IMR-90 (cell line): Measurements from ENCODE around the gene MEDAG. TPM values are rescaled to one million over a fixed set of nuclear protein-coding genes. Genes with fewer than 3 reads are reported as not detected.

Source experiments
- ATAC-seq: fragments of 200-7000 bp; cut with Tn5 transposase; 2 replicates; pipeline ENCODE4 v1.9.1; 2020; ENCODE audit warnings: low read depth, mild to moderate bottlenecking, moderate library complexity
- BruUV-seq: library from RNA; stranded (reverse); fragments of 400-500 nt; replicated peaks from 2 replicates; lab custom pipeline; 2021; lab: Mats Ljungman, UMichigan
- CTCF ChIA-PET: fragments of 300-600 bp; formaldehyde crosslinking; extraction: SDS; loops from one replicate; lab custom pipeline; 2021; ENCODE audit warnings: antibody characterized with exemption; lab: Yijun Ruan, JAX
- POLR2A ChIA-PET: fragments of 300-600 bp; sonication (Branson Sonifier 250); formaldehyde crosslinking; loops from one replicate; lab custom pipeline; 2022; ENCODE audit warnings: antibody characterized with exemption; ENCODE audit not compliant: unreplicated experiment; lab: Charles Lee
- DNase-seq: peaks from one replicate; pipeline ENCODE4 v3.0.0; 2013
- H2AFZ ChIP-seq: replicated peaks from 2 replicates; pipeline ENCODE3; 2013; ENCODE audit warnings: low read length, mild to moderate bottlenecking; ENCODE audit not compliant: poor library complexity
- H2AK5ac ChIP-seq: 2 replicates; pipeline ENCODE4 v1.6.1; 2013; ENCODE audit warnings: low read depth, low read length, inconsistent platforms
- H2AK9ac ChIP-seq: replicated peaks from 2 replicates; pipeline ENCODE3; 2013; ENCODE audit warnings: mild to moderate bottlenecking, low read depth, low read length, moderate library complexity; ENCODE audit not compliant: poor library complexity
- H2BK120ac ChIP-seq: 2 replicates; pipeline ENCODE4 v1.6.1; 2013; ENCODE audit warnings: low read depth, low read length, inconsistent platforms
- H2BK15ac ChIP-seq: 3 replicates; pipeline ENCODE4 v1.6.1; 2013; ENCODE audit warnings: low read depth, low read length, inconsistent platforms
- H2BK20ac ChIP-seq: 2 replicates; pipeline ENCODE4 v1.6.1; 2013; ENCODE audit warnings: low read depth, mild to moderate bottlenecking, inconsistent platforms, low read length, moderate library complexity
- H2BK5ac ChIP-seq: 2 replicates; pipeline ENCODE4 v1.6.1; 2013; ENCODE audit warnings: mild to moderate bottlenecking, low read depth, low read length, inconsistent platforms; ENCODE audit not compliant: poor library complexity, severe bottlenecking
- H3K14ac ChIP-seq: replicated peaks from 2 replicates; pipeline ENCODE4 v1.6.1; 2013; ENCODE audit warnings: low read depth, low read length, inconsistent platforms
- H3K18ac ChIP-seq: 2 replicates; pipeline ENCODE4 v1.6.1; 2013; ENCODE audit warnings: low read depth, low read length, control low read depth
- H3K23ac ChIP-seq: 2 replicates; pipeline ENCODE4 v1.6.1; 2013; ENCODE audit warnings: low read depth, low read length, inconsistent platforms
- H3K27ac ChIP-seq: 2 replicates; pipeline ENCODE4 v1.5.1; 2013; ENCODE audit warnings: mild to moderate bottlenecking, control low read depth, low read length; ENCODE audit not compliant: insufficient read depth
- H3K27me3 ChIP-seq: 2 replicates; pipeline ENCODE4 v1.6.1; 2013; ENCODE audit warnings: low read length; ENCODE audit not compliant: control insufficient read depth, insufficient read depth
- H3K36me3 ChIP-seq: 2 replicates; pipeline ENCODE4 v1.6.1; 2013; ENCODE audit warnings: low read length, mixed read lengths; ENCODE audit not compliant: control insufficient read depth, insufficient read depth
- H3K4ac ChIP-seq: 2 replicates; pipeline ENCODE4 v1.6.1; 2013; ENCODE audit warnings: low read depth, low read length, inconsistent platforms
- H3K4me1 ChIP-seq: 2 replicates; pipeline ENCODE4 v1.6.1; 2013; ENCODE audit warnings: low read length, mixed read lengths; ENCODE audit not compliant: control insufficient read depth, insufficient read depth
- H3K4me2 ChIP-seq: 2 replicates; pipeline ENCODE4 v1.6.1; 2013; ENCODE audit warnings: low read depth, mild to moderate bottlenecking, control low read depth, low read length, moderate library complexity
- H3K4me3 ChIP-seq: 2 replicates; pipeline ENCODE4 v1.5.1; 2013; ENCODE audit warnings: low read depth, mild to moderate bottlenecking, control low read depth, low read length, moderate library complexity; ENCODE audit not compliant: insufficient read depth
- H3K56ac ChIP-seq: 2 replicates; pipeline ENCODE4 v1.6.1; 2013; ENCODE audit warnings: low read length, inconsistent platforms; ENCODE audit not compliant: insufficient read depth; ENCODE audit errors: extremely low read depth
- H3K79me1 ChIP-seq, 2 experiments: 2 replicates each; pipeline ENCODE4 v1.6.1; 2013; ENCODE audit warnings: low read length in 2 of 2, inconsistent platforms in 1 of 2, low read depth in 1 of 2
- H3K9ac ChIP-seq: 2 replicates; pipeline ENCODE4 v1.6.1; 2013; ENCODE audit warnings: low read depth, low read length, control low read depth
- H3K9me1 ChIP-seq: 2 replicates; pipeline ENCODE4 v1.6.1; 2013; ENCODE audit warnings: low read length, inconsistent platforms; ENCODE audit not compliant: insufficient read depth
- H3K9me3 ChIP-seq: 2 replicates; pipeline ENCODE4 v1.6.1; 2013; ENCODE audit warnings: low read length; ENCODE audit not compliant: control insufficient read depth, insufficient read depth
- H4K20me1 ChIP-seq: 2 replicates; pipeline ENCODE4 v1.6.1; 2013; ENCODE audit warnings: low read length, inconsistent platforms; ENCODE audit not compliant: insufficient read depth
- H4K5ac ChIP-seq: 2 replicates; pipeline ENCODE4 v1.6.1; 2013; ENCODE audit warnings: mild to moderate bottlenecking, low read depth, low read length, control low read depth
- H4K8ac ChIP-seq, 2 experiments: 2 replicates each; pipeline ENCODE4 v1.6.1; 2013; ENCODE audit warnings: low read depth in 2 of 2, low read length in 2 of 2, control low read depth in 1 of 2, inconsistent platforms in 1 of 2
- H4K91ac ChIP-seq: 2 replicates; pipeline ENCODE4 v1.6.1; 2013; ENCODE audit warnings: low read depth, low read length, inconsistent platforms; ENCODE audit not compliant: insufficient read depth
- CEBPB ChIP-seq: IDR thresholded peaks from 2 replicates; pipeline ENCODE4 v1.6.1; 2012; ENCODE audit warnings: low read depth, low read length, improper control_type of control experiment
- CHD1 ChIP-seq: IDR thresholded peaks from 2 replicates; pipeline ENCODE4 v1.6.1; 2012; ENCODE audit warnings: low read depth, low read length, improper control_type of control experiment
- FOS ChIP-seq: fragments of 150-350 bp; IDR thresholded peaks from 2 replicates; pipeline ENCODE4 v1.6.1; 2016; ENCODE audit warnings: low read depth, low read length
- MXI1 ChIP-seq: IDR thresholded peaks from 2 replicates; pipeline ENCODE4 v1.6.1; 2012; ENCODE audit warnings: low read depth, mild to moderate bottlenecking, low read length, moderate library complexity, borderline replicate concordance
- POLR2A ChIP-seq: IDR thresholded peaks from 2 replicates; pipeline ENCODE4 v1.6.1; 2012; ENCODE audit warnings: mild to moderate bottlenecking, low read depth, low read length
- RAD21 ChIP-seq: IDR thresholded peaks from 2 replicates; pipeline ENCODE4 v1.6.1; 2012; ENCODE audit warnings: low read length, improper control_type of control experiment
- RCOR1 ChIP-seq: IDR thresholded peaks from 2 replicates; pipeline ENCODE4 v1.6.1; 2012; ENCODE audit warnings: mild to moderate bottlenecking, low read length, improper control_type of control experiment; ENCODE audit not compliant: insufficient replicate concordance
- RFX5 ChIP-seq: IDR thresholded peaks from 2 replicates; pipeline ENCODE4 v1.8.0; 2012; ENCODE audit warnings: low read depth, mild to moderate bottlenecking, low read length, moderate library complexity
- SMC3 ChIP-seq: fragments of 150-350 bp; IDR thresholded peaks from 2 replicates; pipeline ENCODE4 v1.6.1; 2016; ENCODE audit warnings: low read depth, mild to moderate bottlenecking, antibody characterized with exemption, low read length, moderate library complexity
- WGBS, 2 experiments: methylation state at CpG; one replicate each; pipeline versions ENCODE4 v1.1.5 to v1.1.7; 2013; ENCODE audit warnings: missing lambda C conversion rate in 2 of 2; ENCODE audit not compliant: insufficient read length in 1 of 2; ENCODE audit errors: extremely low coverage in 2 of 2; 5-methylcytosine and 5-hydroxymethylcytosine counted together
- dilution Hi-C: fragments of 300-500 bp; cut with HindIII; formaldehyde crosslinking; loops from one replicate; pipeline ENCODE4 v1.14.3; 2018; ENCODE audit warnings: low sequenced_read_pairs; ENCODE audit not compliant: unreplicated experiment
- in situ Hi-C: fragments of 300-500 bp; cut with MboI; formaldehyde crosslinking; loops from 3 replicates; pipeline ENCODE4 v1.14.3; 2019; ENCODE audit warnings: low sequenced_read_pairs, inconsistent platforms, mixed read lengths
- intact Hi-C: fragments of 100-400 bp; cut with micrococcal nuclease; formaldehyde crosslinking; loops from 2 replicates; pipeline ENCODE4 v1.10.0; 2022
- polyA plus RNA-seq, 3 experiments: library from polyadenylated mRNA; depleted of rRNA; stranded (reverse); fragments of >200 nt; gene quantifications; 2 replicates each; pipeline ENCODE4 v1.2.3, GENCODE V29; 2012; ENCODE audit warnings: low replicate concordance in 1 of 3
- total RNA-seq: library from RNA; depleted of rRNA; stranded (reverse); fragments of >200 nt; gene quantifications from 2 replicates; pipeline ENCODE4 v1.2.3, GENCODE V29; 2012
- TF ChIP-seq, protein P1 (sequence below): conservative IDR thresholded peaks from 2 replicates; pipeline ENCODE4 v1.5.1; 2012; ENCODE audit warnings: mild to moderate bottlenecking, low read depth, low read length, improper control_type of control experiment
- TF ChIP-seq, protein P2 (sequence below): fragments of 150-350 bp; IDR thresholded peaks from 2 replicates; pipeline ENCODE4 v1.6.1; 2016; ENCODE audit warnings: low read depth, mild to moderate bottlenecking, low read length, moderate library complexity, borderline replicate concordance

MEDAG gene
- total and polyA plus RNA-seq, 2 of the 4 experiments (the other 2 are of a cell fraction) = 0.32 to 0.36 TPM

DNA sequence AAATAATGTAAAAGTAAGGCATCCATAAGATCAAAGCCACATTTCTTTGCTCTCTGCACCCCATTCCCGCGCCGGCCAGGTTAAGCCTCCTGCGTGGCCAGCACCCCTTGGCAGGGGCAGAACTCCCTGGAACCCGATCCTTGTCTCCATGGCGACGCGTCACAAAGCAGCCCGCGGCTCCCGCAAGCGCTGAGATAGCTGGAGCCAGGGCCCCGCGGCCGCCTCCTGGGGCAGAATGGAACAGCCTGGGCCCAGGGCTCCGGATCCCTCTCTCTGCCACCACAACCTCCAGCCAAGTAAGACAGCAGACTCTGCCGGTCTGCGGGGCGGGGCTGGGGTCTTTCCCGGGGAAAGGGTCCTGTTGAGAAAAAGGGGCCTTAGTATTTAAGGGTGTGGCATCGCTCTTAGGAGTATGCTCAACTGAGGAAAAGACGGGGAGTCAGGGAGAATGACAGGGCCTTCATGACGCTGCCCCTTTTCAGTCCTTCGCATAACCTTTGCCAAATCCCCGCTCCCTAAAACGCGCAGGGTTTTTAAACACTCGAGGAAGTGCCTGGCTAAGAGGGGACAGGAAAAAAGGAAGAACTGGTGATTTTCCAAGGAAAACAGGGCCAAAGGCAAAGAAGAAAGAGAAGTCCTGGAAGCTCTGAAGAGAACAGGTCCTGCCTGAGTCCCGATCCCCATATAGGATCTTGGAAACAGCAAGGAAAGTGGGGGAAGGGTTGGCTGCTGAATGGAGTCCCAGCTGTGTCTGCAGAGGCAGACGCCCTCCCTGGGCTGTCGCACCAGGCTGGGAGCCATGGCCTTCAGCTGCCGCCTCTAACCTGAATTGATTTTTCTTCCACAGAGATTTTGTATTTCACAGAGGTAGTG is 26.6 kb downstream of the MEDAG start, which contains the start of gene TEX26:
Gene TEX26, plus strand, starts transcription at position 176 of the 873 bp plus-strand sequence. Its CDS starts 60 bp downstream, at position 236.
- CTCF ChIA-PET = no interaction called here
- no peak within 1 kb of the TSS for H3K4me2 ChIP-seq

More for the DNA sequence above, 26.6 kb downstream of the MEDAG start, which contains the start of gene TEX26:
- no TSS peak for BruUV-seq
- Histone ChIP-seq H3K9me3 (no peaks in the 10 kb centered on the region; the same call in 1 of the 2 replicates), H3K27ac (no peak within 1 kb of the TSS), H2BK5ac (no peak within 1 kb of the TSS), H3K56ac (no peak within 1 kb of the TSS), H3K79me1 (no peaks in the 10 kb centered on the region), H3K18ac (no peak within 1 kb of the TSS), H3K36me3 (no peaks in the 10 kb centered on the region), H3K9me1 (0 out of 2 replicates have a peak, but pooled peaks cover 3% of the 10 kb centered on the region), H2AFZ (peak within 1 kb of the TSS; percentile 69), H2BK120ac (no peak within 1 kb of the TSS), H2AK9ac (no peak within 1 kb of the TSS), H4K5ac (no peak within 1 kb of the TSS), H4K20me1 (no peaks in the 10 kb centered on the region), H3K4me1 (no peaks in the 10 kb centered on the region), H3K4ac (no peak within 1 kb of the TSS), H2BK20ac (no peak within 1 kb of the TSS), H3K9ac (no peak within 1 kb of the TSS), H3K4me3 (no peak within 1 kb of the TSS), H2BK15ac (no peak within 1 kb of the TSS; the same call in 2 of the 3 replicates), H3K14ac (no peak within 1 kb of the TSS), H2AK5ac (no peak within 1 kb of the TSS), H4K8ac (no peak within 1 kb of the TSS), H3K27me3 (peaks cover 32% of the 10 kb centered on the region), H3K23ac (no peak within 1 kb of the TSS), H4K91ac (no peak within 1 kb of the TSS)
- WGBS, 2 experiments = 26% methylated on average over 7 of the region's 32 CpGs; no CpG with 5 or more reads in 1 of the 2 experiments
- ATAC-seq = 0 out of 2 replicates have a peak, but pooled peaks have one; percentile 24
- in situ Hi-C loops = no loop called here
- intact Hi-C loops = no loop called here
- POLR2A ChIA-PET = no interaction called here
- dilution Hi-C loops = no loop called here
- no peak for DNase-seq
- TF ChIP-seq POLR2A = no peak
- no peak for TF ChIP-seq RAD21
- TF ChIP-seq RFX5 = no peak
- no peak for TF ChIP-seq FOS
- no peak for TF ChIP-seq CEBPB
- no peak for TF ChIP-seq RCOR1
- TF ChIP-seq MXI1 = no peak
- no peak for TF ChIP-seq CHD1
- TF ChIP-seq, protein P1, sequence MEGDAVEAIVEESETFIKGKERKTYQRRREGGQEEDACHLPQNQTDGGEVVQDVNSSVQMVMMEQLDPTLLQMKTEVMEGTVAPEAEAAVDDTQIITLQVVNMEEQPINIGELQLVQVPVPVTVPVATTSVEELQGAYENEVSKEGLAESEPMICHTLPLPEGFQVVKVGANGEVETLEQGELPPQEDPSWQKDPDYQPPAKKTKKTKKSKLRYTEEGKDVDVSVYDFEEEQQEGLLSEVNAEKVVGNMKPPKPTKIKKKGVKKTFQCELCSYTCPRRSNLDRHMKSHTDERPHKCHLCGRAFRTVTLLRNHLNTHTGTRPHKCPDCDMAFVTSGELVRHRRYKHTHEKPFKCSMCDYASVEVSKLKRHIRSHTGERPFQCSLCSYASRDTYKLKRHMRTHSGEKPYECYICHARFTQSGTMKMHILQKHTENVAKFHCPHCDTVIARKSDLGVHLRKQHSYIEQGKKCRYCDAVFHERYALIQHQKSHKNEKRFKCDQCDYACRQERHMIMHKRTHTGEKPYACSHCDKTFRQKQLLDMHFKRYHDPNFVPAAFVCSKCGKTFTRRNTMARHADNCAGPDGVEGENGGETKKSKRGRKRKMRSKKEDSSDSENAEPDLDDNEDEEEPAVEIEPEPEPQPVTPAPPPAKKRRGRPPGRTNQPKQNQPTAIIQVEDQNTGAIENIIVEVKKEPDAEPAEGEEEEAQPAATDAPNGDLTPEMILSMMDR = no peak
- TF ChIP-seq SMC3 = no peak
- TF ChIP-seq, protein P2, sequence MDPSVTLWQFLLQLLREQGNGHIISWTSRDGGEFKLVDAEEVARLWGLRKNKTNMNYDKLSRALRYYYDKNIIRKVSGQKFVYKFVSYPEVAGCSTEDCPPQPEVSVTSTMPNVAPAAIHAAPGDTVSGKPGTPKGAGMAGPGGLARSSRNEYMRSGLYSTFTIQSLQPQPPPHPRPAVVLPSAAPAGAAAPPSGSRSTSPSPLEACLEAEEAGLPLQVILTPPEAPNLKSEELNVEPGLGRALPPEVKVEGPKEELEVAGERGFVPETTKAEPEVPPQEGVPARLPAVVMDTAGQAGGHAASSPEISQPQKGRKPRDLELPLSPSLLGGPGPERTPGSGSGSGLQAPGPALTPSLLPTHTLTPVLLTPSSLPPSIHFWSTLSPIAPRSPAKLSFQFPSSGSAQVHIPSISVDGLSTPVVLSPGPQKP = no peak
